ENCODE results near the gene KANK3. TPM values are rescaled to one million over a fixed set of nuclear protein-coding genes. Genes with fewer than 3 reads are reported as not detected.
"Not testable (repeated sequence)": the region's sequence is repeated elsewhere in the genome, so short reads cannot be mapped to it uniquely, and the experiment has no call there.

KANK3 gene
- total RNA-seq, 1 donor from 2014 or later: 2.9 TPM

GRCh38 chr19:8319807-8320520 is 23.1 kb downstream of the KANK3 start:
- Mint-ChIP-seq H3K27me3 (ENCODE audit: low read depth, unreplicated experiment) (no peaks in the 10 kb centered on the region), H3K36me3 (ENCODE audit: low read depth, unreplicated experiment) (peaks cover 6% of the 10 kb centered on the region), H3K4me3 (ENCODE audit: unreplicated experiment) (peak overlapping the region; percentile 100), H3K27ac (ENCODE audit: unreplicated experiment) (peak overlapping the region; percentile 100), H3K9me3 (ENCODE audit: unreplicated experiment) (no peaks in the 10 kb centered on the region), H3K4me1 (ENCODE audit: low read depth, unreplicated experiment) (peaks cover 7% of the 10 kb centered on the region)
- Histone ChIP-seq H4K20me1 (ENCODE audit: insufficient read depth, low read length) (peaks cover 36% of the 10 kb centered on the region), H3K9ac (ENCODE audit: low read length) (peak overlapping the region; percentile 100), H3K79me2 (ENCODE audit: insufficient read depth, low read length) (peaks cover 47% of the 10 kb centered on the region), H3K4me2 (ENCODE audit: low read length) (peak overlapping the region; percentile 100), H3K4me3 (ENCODE audit: insufficient read depth, low read depth, low read length) (peak overlapping the region; percentile 97), H3K27ac (ENCODE audit: low read depth, low read length) (peak overlapping the region; percentile 98), H3K27me3 (ENCODE audit: insufficient read depth, low read length) (no peaks in the 10 kb centered on the region), H3K36me3 (ENCODE audit: insufficient read depth, low read length) (peaks cover 14% of the 10 kb centered on the region), H3K4me1 (ENCODE audit: insufficient read depth, low read length) (peaks cover 22% of the 10 kb centered on the region), H2AFZ (ENCODE audit: low read depth, low read length) (no peak overlapping the region), H3K9me3 (ENCODE audit: insufficient read depth, low read depth, low read length) (no peaks in the 10 kb centered on the region)
- TF ChIP-seq EZH2 (IDR thresholded peaks at IDR 0.05; ENCODE audit: insufficient read depth, low read length): no peak
- TF ChIP-seq CTCF (IDR thresholded peaks at IDR 0.05; ENCODE audit: insufficient read depth, low read depth, low read length): no peak
- no peak for DNase-seq (ENCODE audit: low read depth)
- FAIRE-seq: no peak

GRCh38 chr19:8318835-8319234 is 24.2 kb downstream of the KANK3 start:
- not testable (repeated sequence) for H3K4me1 Mint-ChIP-seq (ENCODE audit: low read depth, unreplicated experiment); H3K4me3 ChIP-seq (ENCODE audit: insufficient read depth, low read depth, low read length); H3K27ac Mint-ChIP-seq (ENCODE audit: unreplicated experiment); H3K9me3 ChIP-seq (ENCODE audit: insufficient read depth, low read depth, low read length); H3K4me2 ChIP-seq (ENCODE audit: low read length); H3K27me3 ChIP-seq (ENCODE audit: insufficient read depth, low read length); H3K27ac ChIP-seq (ENCODE audit: low read depth, low read length); H2AFZ ChIP-seq (ENCODE audit: low read depth, low read length); DNase-seq (ENCODE audit: low read depth); H3K9ac ChIP-seq (ENCODE audit: low read length); FAIRE-seq; H3K9me3 Mint-ChIP-seq (ENCODE audit: unreplicated experiment); H3K36me3 Mint-ChIP-seq (ENCODE audit: low read depth, unreplicated experiment); H3K27me3 Mint-ChIP-seq (ENCODE audit: low read depth, unreplicated experiment)
- Histone ChIP-seq H3K36me3 (ENCODE audit: insufficient read depth, low read length) (peaks cover 22% of the 10 kb centered on the region), H3K79me2 (ENCODE audit: insufficient read depth, low read length) (peaks cover 46% of the 10 kb centered on the region), H4K20me1 (ENCODE audit: insufficient read depth, low read length) (peaks cover 28% of the 10 kb centered on the region), H3K4me1 (ENCODE audit: insufficient read depth, low read length) (peaks cover 18% of the 10 kb centered on the region)
- H3K4me3 Mint-ChIP-seq (ENCODE audit: unreplicated experiment): peak overlapping the region; percentile 50

GRCh38 chr19:8316351-8317125 is 26.5 kb downstream of the KANK3 start:
- Mint-ChIP-seq H3K27ac (ENCODE audit: unreplicated experiment) (no peak overlapping the region), H3K9me3 (ENCODE audit: unreplicated experiment) (no peaks in the 10 kb centered on the region), H3K4me1 (ENCODE audit: low read depth, unreplicated experiment) (peaks cover 4% of the 10 kb centered on the region), H3K4me3 (ENCODE audit: unreplicated experiment) (no peak overlapping the region), H3K36me3 (ENCODE audit: low read depth, unreplicated experiment) (peaks cover 4% of the 10 kb centered on the region), H3K27me3 (ENCODE audit: low read depth, unreplicated experiment) (no peaks in the 10 kb centered on the region)
- Histone ChIP-seq H4K20me1 (ENCODE audit: insufficient read depth, low read length) (peaks cover 5% of the 10 kb centered on the region), H3K79me2 (ENCODE audit: insufficient read depth, low read length) (peaks cover 23% of the 10 kb centered on the region), H3K27me3 (ENCODE audit: insufficient read depth, low read length) (no peaks in the 10 kb centered on the region), H3K36me3 (ENCODE audit: insufficient read depth, low read length) (peaks cover 16% of the 10 kb centered on the region), H3K9me3 (ENCODE audit: insufficient read depth, low read depth, low read length) (no peaks in the 10 kb centered on the region), H3K4me2 (ENCODE audit: low read length) (no peak overlapping the region), H2AFZ (ENCODE audit: low read depth, low read length) (no peak overlapping the region), H3K4me1 (ENCODE audit: insufficient read depth, low read length) (peaks cover 7% of the 10 kb centered on the region), H3K27ac (ENCODE audit: low read depth, low read length) (no peak overlapping the region), H3K9ac (ENCODE audit: low read length) (no peak overlapping the region), H3K4me3 (ENCODE audit: insufficient read depth, low read depth, low read length) (no peak overlapping the region)
- DNase-seq (ENCODE audit: low read depth): no peak
- TF ChIP-seq CTCF (IDR thresholded peaks at IDR 0.05; ENCODE audit: insufficient read depth, low read depth, low read length) (no peak), EZH2 (IDR thresholded peaks at IDR 0.05; ENCODE audit: insufficient read depth, low read length) (no peak)
- no peak for FAIRE-seq

DNA sequence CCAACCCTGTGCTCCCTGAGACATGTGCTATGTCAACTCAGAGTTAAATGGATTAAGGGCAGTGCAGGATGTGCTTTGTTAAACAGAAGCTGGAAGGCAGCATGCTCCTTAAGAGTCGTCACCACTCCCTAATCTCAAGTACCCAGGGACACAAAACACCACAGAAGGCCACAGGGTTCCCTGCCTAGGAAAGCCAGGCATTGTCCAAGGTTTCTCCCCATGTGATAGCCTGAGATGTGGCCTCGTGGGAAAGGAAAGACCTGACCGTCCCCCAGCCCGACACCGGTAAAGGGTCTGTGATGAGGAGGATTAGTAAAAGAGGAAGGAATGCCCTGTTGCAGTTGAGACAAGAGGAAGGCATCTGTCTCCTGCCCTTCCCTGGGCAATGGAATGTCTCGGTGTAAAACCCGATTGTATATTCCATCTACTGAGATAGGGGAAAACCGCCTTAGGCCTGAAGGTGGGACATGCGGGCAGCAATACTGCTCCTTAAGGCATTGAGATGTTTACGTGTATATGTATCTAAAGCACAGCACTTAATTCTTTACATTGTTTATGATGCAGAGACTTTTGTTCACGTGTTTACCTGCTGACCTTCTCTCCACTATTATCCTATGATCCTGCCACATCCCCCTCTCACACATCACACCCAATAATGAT is 28.0 kb downstream of the KANK3 start:
- not testable (repeated sequence) for H3K79me2 ChIP-seq (ENCODE audit: insufficient read depth, low read length); H3K27me3 Mint-ChIP-seq (ENCODE audit: low read depth, unreplicated experiment); DNase-seq (ENCODE audit: low read depth); H3K9me3 ChIP-seq (ENCODE audit: insufficient read depth, low read depth, low read length); H3K27ac ChIP-seq (ENCODE audit: low read depth, low read length); H3K36me3 Mint-ChIP-seq (ENCODE audit: low read depth, unreplicated experiment); H3K9ac ChIP-seq (ENCODE audit: low read length); H3K27me3 ChIP-seq (ENCODE audit: insufficient read depth, low read length); H3K27ac Mint-ChIP-seq (ENCODE audit: unreplicated experiment); H3K4me2 ChIP-seq (ENCODE audit: low read length); H2AFZ ChIP-seq (ENCODE audit: low read depth, low read length); H3K4me3 ChIP-seq (ENCODE audit: insufficient read depth, low read depth, low read length); H4K20me1 ChIP-seq (ENCODE audit: insufficient read depth, low read length); FAIRE-seq; H3K4me1 ChIP-seq (ENCODE audit: insufficient read depth, low read length); H3K9me3 Mint-ChIP-seq (ENCODE audit: unreplicated experiment); H3K4me3 Mint-ChIP-seq (ENCODE audit: unreplicated experiment); H3K4me1 Mint-ChIP-seq (ENCODE audit: low read depth, unreplicated experiment)
- H3K36me3 ChIP-seq (ENCODE audit: insufficient read depth, low read length): peaks cover 22% of the 10 kb centered on the region
